Stimulated activated CD8-positive, alpha-beta memory T cell treated with anti-CD3 and anti-CD28 coated beads, Interleukin-12 subunit alpha, Interleukin-12 subunit beta, amount 100 ng/mL, for 24 hours (primary cell): ENCODE results near the gene DGKQ.

ENCODE experiments used
- DNase-seq: peaks from one replicate; pipeline ENCODE4 v3.0.0-alpha.2; 2020; ENCODE audit errors: extremely low read depth

Gene DGKQ

GRCh38 chr4:961351-962230 lies 11.8 kb downstream of the DGKQ start:
- DNase-seq = no peak

- DNase-seq = no peak
These were observed 12.6 kb downstream of the DGKQ start for GRCh38 chr4:960636-961350.

GRCh38 chr4:960140-960635 lies 13.2 kb downstream of the DGKQ start:
- no peak for DNase-seq

- no peak for DNase-seq
These were observed 13.8 kb downstream of the DGKQ start for GRCh38 chr4:959338-960139.

- no peak for DNase-seq
These were observed 14.6 kb downstream of the DGKQ start for GRCh38 chr4:958696-959337.

- DNase-seq = no peak
These were observed 15.1 kb downstream of the DGKQ start for GRCh38 chr4:958314-958665.

- DNase-seq = no peak
These were observed 15.6 kb downstream of the DGKQ start for GRCh38 chr4:957581-958313.

- no peak for DNase-seq
These were observed 16.2 kb downstream of the DGKQ start for GRCh38 chr4:957231-957580.

GRCh38 chr4:956531-957230 lies 16.7 kb downstream of the DGKQ start:
- no peak for DNase-seq

- DNase-seq = no peak
These were observed 17.4 kb downstream of the DGKQ start for GRCh38 chr4:955931-956381.

- DNase-seq = no peak
These were observed 18.0 kb downstream of the DGKQ start for GRCh38 chr4:955161-955921.

GRCh38 chr4:954211-955020 lies 19.0 kb downstream of the DGKQ start:
- no peak for DNase-seq

- DNase-seq = no peak
These were observed 19.8 kb downstream of the DGKQ start for GRCh38 chr4:953574-953915.

- DNase-seq = no peak
These were observed 20.3 kb downstream of the DGKQ start for GRCh38 chr4:952881-953573.

- DNase-seq = no peak
These were observed 21.5 kb downstream of the DGKQ start for GRCh38 chr4:951594-952468.

GRCh38 chr4:951186-951585 lies 22.2 kb downstream of the DGKQ start:
- no peak for DNase-seq
